GM12874 (cell line): ENCODE data around the gene ANKRD33B.

Experiments
- CTCF ChIP-seq: IDR thresholded peaks from 2 replicates; pipeline ENCODE4 v1.5.1; 2011; ENCODE audit warnings: low read depth, mild to moderate bottlenecking, control low read depth, low read length, moderate library complexity; ENCODE audit not compliant: insufficient read depth

Gene ANKRD33B

GRCh38 chr5:10629682-10630081 lies 65.8 kb downstream of the ANKRD33B start:
- TF ChIP-seq CTCF = no peak

GRCh38 chr5:10630126-10630525 lies 66.3 kb downstream of the ANKRD33B start:
- no peak for TF ChIP-seq CTCF

DNA sequence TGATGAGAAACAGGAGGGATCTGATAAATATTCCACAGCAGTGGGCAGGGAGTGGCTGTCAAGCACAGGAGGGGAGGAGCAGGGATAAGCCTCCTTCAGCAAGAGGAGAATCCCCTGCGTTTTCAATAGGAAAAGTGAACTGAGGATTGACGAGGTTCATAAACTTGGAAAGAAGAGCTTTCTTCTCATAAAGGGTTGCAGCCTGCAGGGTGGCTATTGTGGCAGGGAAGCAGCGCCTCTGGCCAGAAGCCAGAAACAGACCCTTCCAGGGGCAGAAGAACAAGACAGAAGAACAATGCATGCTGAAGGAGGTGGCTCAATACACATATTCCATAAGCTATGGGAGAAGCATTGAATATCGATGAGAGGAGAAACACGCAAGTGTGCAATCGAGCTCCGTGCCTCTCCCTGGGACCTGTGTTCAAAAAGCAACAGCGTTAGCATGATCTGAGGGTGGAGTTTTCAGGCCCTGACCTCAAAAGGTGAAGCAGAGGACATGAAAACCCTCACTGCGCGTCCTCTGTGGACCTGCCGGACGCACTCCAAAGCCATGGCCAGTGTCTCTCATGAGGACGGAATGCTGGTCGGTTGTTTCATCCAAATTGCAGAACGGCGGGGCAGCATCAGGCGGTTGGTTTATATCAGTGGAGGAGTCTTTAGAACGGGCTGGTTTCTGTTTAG lies 67.6 kb downstream of the ANKRD33B start:
- no peak for TF ChIP-seq CTCF

- TF ChIP-seq CTCF = no peak
Observed at GRCh38 chr5:10632110-10632761, 68.4 kb downstream of the ANKRD33B start.

- no peak for TF ChIP-seq CTCF
Observed at GRCh38 chr5:10633271-10634049, 69.6 kb downstream of the ANKRD33B start.

- no peak for TF ChIP-seq CTCF
Observed at GRCh38 chr5:10634050-10634449, 70.2 kb downstream of the ANKRD33B start.

DNA sequence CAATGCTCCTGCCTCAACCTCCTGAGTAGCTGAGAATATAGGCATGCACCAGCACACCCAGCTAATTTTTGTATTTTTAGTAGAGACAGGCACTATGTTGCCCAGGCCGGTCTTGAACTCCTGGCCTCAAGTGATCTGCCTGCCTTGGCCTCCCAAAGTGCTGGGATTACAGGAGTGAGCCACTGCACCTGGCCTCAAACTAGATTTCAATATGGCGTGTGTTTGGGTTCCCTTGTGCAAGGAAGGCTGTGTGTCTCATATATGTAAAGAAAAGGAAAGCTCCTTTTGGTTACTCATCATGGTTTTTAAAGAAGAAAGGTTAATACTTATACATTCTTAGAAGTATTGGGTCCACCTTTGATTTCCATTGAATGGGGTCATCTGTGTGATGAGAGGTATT lies 70.7 kb downstream of the ANKRD33B start:
- TF ChIP-seq CTCF = no peak
